ENCODE results near the gene SPATS2L. TPM values are rescaled to one million over a fixed set of nuclear protein-coding genes. Genes with fewer than 3 reads are reported as not detected.

The SPATS2L gene
- total RNA-seq, 1 experiment from 2014 or later: 174 TPM

DNA sequence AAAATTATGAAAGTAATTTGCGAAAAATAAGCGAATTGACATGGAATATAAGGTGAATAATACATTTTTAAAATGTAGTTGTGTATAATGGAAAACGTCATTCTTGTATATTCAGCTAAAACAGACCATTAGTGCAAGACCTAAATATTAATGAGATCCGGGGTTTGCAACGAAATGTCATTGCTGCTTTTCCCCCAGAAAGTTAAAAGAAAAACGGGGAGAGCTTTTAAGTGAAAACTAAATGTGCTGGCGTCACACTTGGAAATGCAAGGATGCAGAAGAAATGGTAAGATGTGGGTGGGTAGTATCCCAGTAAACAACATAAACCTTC, 219.0 kb downstream of the SPATS2L start:
- TSS peak; percentile 79 for BruUV-seq (replicated peaks)
- Histone ChIP-seq H3K79me2 (ENCODE audit: low read length) (peaks cover 44% of the 10 kb centered on the region), H3K4me1 (ENCODE audit: insufficient read depth, low read length) (peaks cover 46% of the 10 kb centered on the region), H3K4me2 (ENCODE audit: low read length) (peak overlapping the region; percentile 93), H3K9ac (ENCODE audit: low read length) (peak overlapping the region; percentile 81), H3K27me3 (ENCODE audit: low read length) (no peaks in the 10 kb centered on the region), H2AFZ (ENCODE audit: low read length) (peak overlapping the region; percentile 94), H3K36me3 (ENCODE audit: low read depth, low read length) (no peaks in the 10 kb centered on the region), H4K20me1 (ENCODE audit: low read length) (no peaks in the 10 kb centered on the region), H3K9me2 (replicated peaks; ENCODE audit: low read length) (no peaks in the 10 kb centered on the region), H3K27ac (ENCODE audit: low read length) (peak overlapping the region; percentile 15; the same call in 1 of the 2 replicates), H3K9me3 (ENCODE audit: low read length) (no peaks in the 10 kb centered on the region), H3F3A (ENCODE audit: low read length, unreplicated experiment) (no peaks in the 10 kb centered on the region), H3K4me3 (ENCODE audit: low read length) (peak overlapping the region; percentile 92)
- CTCF ChIA-PET: no interaction called here
- POLR2A ChIA-PET (ENCODE audit: unreplicated experiment): interaction anchor here (0.6 to 0.7 kb wide), 2 partner anchors 78 to 552 kb away, joined by 3 to 4 read pairs; no protein-coding TSS in a partner anchor
- DNase-seq: no peak
- no peak for ATAC-seq
- intact Hi-C loops (cut with micrococcal nuclease): loop anchor here (5.0 kb wide), 3 partner anchors 43 to 553 kb away; no protein-coding TSS in a partner anchor
- TF ChIP-seq EZH2phosphoT487 (IDR thresholded peaks at IDR 0.05; ENCODE audit: borderline replicate concordance, low read length) (no peak), EZH2 (IDR thresholded peaks at IDR 0.05; ENCODE audit: low read length, unreplicated experiment) (no peak)
- TF ChIP-seq, protein P1, sequence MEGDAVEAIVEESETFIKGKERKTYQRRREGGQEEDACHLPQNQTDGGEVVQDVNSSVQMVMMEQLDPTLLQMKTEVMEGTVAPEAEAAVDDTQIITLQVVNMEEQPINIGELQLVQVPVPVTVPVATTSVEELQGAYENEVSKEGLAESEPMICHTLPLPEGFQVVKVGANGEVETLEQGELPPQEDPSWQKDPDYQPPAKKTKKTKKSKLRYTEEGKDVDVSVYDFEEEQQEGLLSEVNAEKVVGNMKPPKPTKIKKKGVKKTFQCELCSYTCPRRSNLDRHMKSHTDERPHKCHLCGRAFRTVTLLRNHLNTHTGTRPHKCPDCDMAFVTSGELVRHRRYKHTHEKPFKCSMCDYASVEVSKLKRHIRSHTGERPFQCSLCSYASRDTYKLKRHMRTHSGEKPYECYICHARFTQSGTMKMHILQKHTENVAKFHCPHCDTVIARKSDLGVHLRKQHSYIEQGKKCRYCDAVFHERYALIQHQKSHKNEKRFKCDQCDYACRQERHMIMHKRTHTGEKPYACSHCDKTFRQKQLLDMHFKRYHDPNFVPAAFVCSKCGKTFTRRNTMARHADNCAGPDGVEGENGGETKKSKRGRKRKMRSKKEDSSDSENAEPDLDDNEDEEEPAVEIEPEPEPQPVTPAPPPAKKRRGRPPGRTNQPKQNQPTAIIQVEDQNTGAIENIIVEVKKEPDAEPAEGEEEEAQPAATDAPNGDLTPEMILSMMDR (conservative IDR thresholded peaks at IDR 0.05; ENCODE audit: low read depth, low read length): no peak

DNA sequence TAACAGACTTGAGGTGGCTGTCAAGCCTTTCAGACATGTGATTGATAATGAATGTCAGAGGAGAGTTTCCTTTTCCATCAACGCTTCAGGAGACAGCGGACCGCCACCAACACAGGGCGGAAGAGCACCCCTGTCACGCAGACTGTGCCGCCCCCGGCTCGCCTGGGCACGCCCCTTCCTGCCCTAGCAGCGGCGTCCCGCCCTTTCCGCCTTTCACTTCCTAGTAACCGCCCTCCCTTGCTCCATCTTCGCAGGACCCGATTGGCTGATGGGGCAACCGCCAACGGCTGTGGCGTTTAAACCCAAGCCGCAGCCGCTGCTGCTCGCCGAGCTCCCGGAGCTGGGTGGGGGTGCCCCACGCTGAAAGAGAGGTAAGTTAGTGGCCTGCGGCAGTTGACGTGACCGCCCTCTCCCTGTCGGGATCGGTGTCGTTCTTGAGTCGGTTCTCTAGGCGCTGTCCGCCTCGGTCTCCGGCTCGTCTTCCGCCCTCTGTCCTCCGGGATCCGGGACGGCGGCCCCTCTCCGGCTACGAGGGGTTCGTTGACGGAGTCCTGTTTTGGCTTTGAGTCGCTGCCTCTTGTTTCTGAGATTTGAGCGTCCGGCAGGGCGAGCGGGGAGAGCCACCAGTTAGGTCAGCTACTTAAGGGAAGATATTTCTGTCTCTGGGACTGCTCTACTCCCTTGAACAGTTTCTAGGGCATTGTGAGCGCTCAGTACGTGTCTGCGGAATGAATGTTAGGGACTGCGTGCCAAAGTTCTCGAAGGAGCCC, 219.6 kb downstream of the SPATS2L start, which contains the start of gene SGO2:
Gene SGO2 (plus strand): TSS at position 326 of the 770 bp plus-strand sequence. CDS start 6,769 bp downstream, outside the sequence.
- H3K27ac ChIP-seq (ENCODE audit: low read length): peak within 1 kb of the TSS; percentile 57

DNA sequence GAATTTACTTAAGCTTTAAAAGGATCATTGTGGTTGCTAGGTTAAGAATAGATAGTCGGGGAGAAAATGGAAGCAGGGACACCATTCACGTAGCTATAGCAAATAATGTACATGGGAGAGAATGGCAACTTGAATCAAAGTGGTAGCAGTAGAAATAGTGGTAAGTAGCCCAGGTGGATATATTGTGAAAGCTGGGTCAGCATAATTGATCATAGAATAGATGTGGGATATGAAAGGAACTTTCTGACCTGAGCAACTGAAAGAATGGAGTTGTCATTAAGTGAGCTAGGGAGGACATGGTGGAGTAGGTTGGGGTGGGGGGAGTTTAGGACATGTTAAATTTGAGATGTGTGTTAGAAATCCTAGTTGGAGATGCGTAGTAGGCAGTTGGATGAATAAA, 221.7 kb downstream of the SPATS2L start:
- Histone ChIP-seq H3K79me2 (ENCODE audit: low read length) (peaks cover 71% of the 10 kb centered on the region), H3K27me3 (ENCODE audit: low read length) (no peaks in the 10 kb centered on the region), H4K20me1 (ENCODE audit: low read length) (0 out of 2 replicates have a peak, but pooled peaks cover 4% of the 10 kb centered on the region), H3K9ac (ENCODE audit: low read length) (no peak overlapping the region), H3F3A (ENCODE audit: low read length, unreplicated experiment) (no peaks in the 10 kb centered on the region), H3K4me3 (ENCODE audit: low read length) (0 out of 2 replicates have a peak overlapping the region, but pooled peaks have one; percentile 0), H3K9me2 (replicated peaks; ENCODE audit: low read length) (no peaks in the 10 kb centered on the region), H3K4me1 (ENCODE audit: insufficient read depth, low read length) (peaks cover 44% of the 10 kb centered on the region), H3K9me3 (ENCODE audit: low read length) (no peaks in the 10 kb centered on the region), H3K36me3 (ENCODE audit: low read depth, low read length) (peaks cover 6% of the 10 kb centered on the region; the same call in 1 of the 2 replicates), H3K27ac (ENCODE audit: low read length) (no peak overlapping the region), H2AFZ (ENCODE audit: low read length) (no peak overlapping the region), H3K4me2 (ENCODE audit: low read length) (peak overlapping the region; percentile 93)
- ATAC-seq: no peak
- POLR2A ChIA-PET (ENCODE audit: unreplicated experiment): no interaction called here
- DNase-seq: no peak
- TF ChIP-seq, protein P1 (conservative IDR thresholded peaks at IDR 0.05; ENCODE audit: low read depth, low read length): no peak
- TF ChIP-seq EZH2 (IDR thresholded peaks at IDR 0.05; ENCODE audit: low read length, unreplicated experiment) (no peak), EZH2phosphoT487 (IDR thresholded peaks at IDR 0.05; ENCODE audit: borderline replicate concordance, low read length) (no peak)
- no TSS peak for BruUV-seq (replicated peaks)
- CTCF ChIA-PET: no interaction called here
- intact Hi-C loops (cut with micrococcal nuclease): loop anchor here (5.0 kb wide), 3 partner anchors 46 to 556 kb away; no protein-coding TSS in a partner anchor

More for the DNA sequence above, 219.6 kb downstream of the SPATS2L start, which contains the start of gene SGO2:
- ChIA-PET CTCF (no interaction called here), POLR2A (ENCODE audit: unreplicated experiment) (interaction anchor here (0.6 to 0.7 kb wide), 2 partner anchors 78 to 553 kb away, joined by 3 to 4 read pairs; no protein-coding TSS in a partner anchor)
- H3K9ac ChIP-seq (ENCODE audit: low read length): peak within 1 kb of the TSS; percentile 81
- peaks cover 46% of the 10 kb centered on the region for H3K4me1 ChIP-seq (ENCODE audit: insufficient read depth, low read length)
- H3K4me3 ChIP-seq (ENCODE audit: low read length): peak within 1 kb of the TSS; percentile 92
- H3K9me2 ChIP-seq (replicated peaks; ENCODE audit: low read length): no peaks in the 10 kb centered on the region
- intact Hi-C loops (cut with micrococcal nuclease): loop anchor here (5.0 kb wide), 3 partner anchors 44 to 554 kb away; no protein-coding TSS in a partner anchor
- H2AFZ ChIP-seq (ENCODE audit: low read length): peak within 1 kb of the TSS; percentile 94
- ATAC-seq (peak; percentile 90), DNase-seq (peak; percentile 98)
- no peaks in the 10 kb centered on the region for H3K36me3 ChIP-seq (ENCODE audit: low read depth, low read length)
- no peaks in the 10 kb centered on the region for H3K9me3 ChIP-seq (ENCODE audit: low read length)
- H4K20me1 ChIP-seq (ENCODE audit: low read length): 0 out of 2 replicates have a peak, but pooled peaks cover 4% of the 10 kb centered on the region
- TSS peak; percentile 70 for BruUV-seq (replicated peaks)
- H3F3A ChIP-seq (ENCODE audit: low read length, unreplicated experiment): no peaks in the 10 kb centered on the region
- no peak for TF ChIP-seq EZH2phosphoT487 (IDR thresholded peaks at IDR 0.05; ENCODE audit: borderline replicate concordance, low read length)
- no peak for TF ChIP-seq EZH2 (IDR thresholded peaks at IDR 0.05; ENCODE audit: low read length, unreplicated experiment)
- peak within 1 kb of the TSS; percentile 93 for H3K4me2 ChIP-seq (ENCODE audit: low read length)
- no peaks in the 10 kb centered on the region for H3K27me3 ChIP-seq (ENCODE audit: low read length)
- peaks cover 50% of the 10 kb centered on the region for H3K79me2 ChIP-seq (ENCODE audit: low read length)
